IMR-90 (cell line): ENCODE measurements around the gene HSF2BP. TPM values are rescaled to one million over a fixed set of nuclear protein-coding genes. Genes with fewer than 3 reads are reported as not detected.

Experiments used
- ATAC-seq: fragments of 200-7000 bp; cut with Tn5 transposase; 2 replicates; pipeline ENCODE4 v1.9.1; 2020; ENCODE audit warnings: low read depth, mild to moderate bottlenecking, moderate library complexity
- BruUV-seq: library from RNA; stranded (reverse); fragments of 400-500 nt; replicated peaks from 2 replicates; lab custom pipeline; 2021; lab: Mats Ljungman, UMichigan
- CTCF ChIA-PET: fragments of 300-600 bp; formaldehyde crosslinking; extraction: SDS; loops from one replicate; lab custom pipeline; 2021; ENCODE audit warnings: antibody characterized with exemption; lab: Yijun Ruan, JAX
- POLR2A ChIA-PET: fragments of 300-600 bp; sonication (Branson Sonifier 250); formaldehyde crosslinking; loops from one replicate; lab custom pipeline; 2022; ENCODE audit warnings: antibody characterized with exemption; ENCODE audit not compliant: unreplicated experiment; lab: Charles Lee
- DNase-seq: peaks from one replicate; pipeline ENCODE4 v3.0.0; 2013
- H2AFZ ChIP-seq: replicated peaks from 2 replicates; pipeline ENCODE3; 2013; ENCODE audit warnings: low read length, mild to moderate bottlenecking; ENCODE audit not compliant: poor library complexity
- H2AK5ac ChIP-seq: 2 replicates; pipeline ENCODE4 v1.6.1; 2013; ENCODE audit warnings: low read depth, low read length, inconsistent platforms
- H2AK9ac ChIP-seq: replicated peaks from 2 replicates; pipeline ENCODE3; 2013; ENCODE audit warnings: mild to moderate bottlenecking, low read depth, low read length, moderate library complexity; ENCODE audit not compliant: poor library complexity
- H2BK120ac ChIP-seq: 2 replicates; pipeline ENCODE4 v1.6.1; 2013; ENCODE audit warnings: low read depth, low read length, inconsistent platforms
- H2BK15ac ChIP-seq: 3 replicates; pipeline ENCODE4 v1.6.1; 2013; ENCODE audit warnings: low read depth, low read length, inconsistent platforms
- H2BK20ac ChIP-seq: 2 replicates; pipeline ENCODE4 v1.6.1; 2013; ENCODE audit warnings: low read depth, mild to moderate bottlenecking, inconsistent platforms, low read length, moderate library complexity
- H2BK5ac ChIP-seq: 2 replicates; pipeline ENCODE4 v1.6.1; 2013; ENCODE audit warnings: mild to moderate bottlenecking, low read depth, low read length, inconsistent platforms; ENCODE audit not compliant: poor library complexity, severe bottlenecking
- H3K14ac ChIP-seq: replicated peaks from 2 replicates; pipeline ENCODE4 v1.6.1; 2013; ENCODE audit warnings: low read depth, low read length, inconsistent platforms
- H3K18ac ChIP-seq: 2 replicates; pipeline ENCODE4 v1.6.1; 2013; ENCODE audit warnings: low read depth, low read length, control low read depth
- H3K23ac ChIP-seq: 2 replicates; pipeline ENCODE4 v1.6.1; 2013; ENCODE audit warnings: low read depth, low read length, inconsistent platforms
- H3K27ac ChIP-seq: 2 replicates; pipeline ENCODE4 v1.5.1; 2013; ENCODE audit warnings: mild to moderate bottlenecking, control low read depth, low read length; ENCODE audit not compliant: insufficient read depth
- H3K27me3 ChIP-seq: 2 replicates; pipeline ENCODE4 v1.6.1; 2013; ENCODE audit warnings: low read length; ENCODE audit not compliant: control insufficient read depth, insufficient read depth
- H3K36me3 ChIP-seq: 2 replicates; pipeline ENCODE4 v1.6.1; 2013; ENCODE audit warnings: low read length, mixed read lengths; ENCODE audit not compliant: control insufficient read depth, insufficient read depth
- H3K4ac ChIP-seq: 2 replicates; pipeline ENCODE4 v1.6.1; 2013; ENCODE audit warnings: low read depth, low read length, inconsistent platforms
- H3K4me1 ChIP-seq: 2 replicates; pipeline ENCODE4 v1.6.1; 2013; ENCODE audit warnings: low read length, mixed read lengths; ENCODE audit not compliant: control insufficient read depth, insufficient read depth
- H3K4me2 ChIP-seq: 2 replicates; pipeline ENCODE4 v1.6.1; 2013; ENCODE audit warnings: low read depth, mild to moderate bottlenecking, control low read depth, low read length, moderate library complexity
- H3K4me3 ChIP-seq: 2 replicates; pipeline ENCODE4 v1.5.1; 2013; ENCODE audit warnings: low read depth, mild to moderate bottlenecking, control low read depth, low read length, moderate library complexity; ENCODE audit not compliant: insufficient read depth
- H3K56ac ChIP-seq: 2 replicates; pipeline ENCODE4 v1.6.1; 2013; ENCODE audit warnings: low read length, inconsistent platforms; ENCODE audit not compliant: insufficient read depth; ENCODE audit errors: extremely low read depth
- H3K79me1 ChIP-seq, 2 experiments: 2 replicates each; pipeline ENCODE4 v1.6.1; 2013; ENCODE audit warnings: low read length in 2 of 2, inconsistent platforms in 1 of 2, low read depth in 1 of 2
- H3K9ac ChIP-seq: 2 replicates; pipeline ENCODE4 v1.6.1; 2013; ENCODE audit warnings: low read depth, low read length, control low read depth
- H3K9me1 ChIP-seq: 2 replicates; pipeline ENCODE4 v1.6.1; 2013; ENCODE audit warnings: low read length, inconsistent platforms; ENCODE audit not compliant: insufficient read depth
- H3K9me3 ChIP-seq: 2 replicates; pipeline ENCODE4 v1.6.1; 2013; ENCODE audit warnings: low read length; ENCODE audit not compliant: control insufficient read depth, insufficient read depth
- H4K20me1 ChIP-seq: 2 replicates; pipeline ENCODE4 v1.6.1; 2013; ENCODE audit warnings: low read length, inconsistent platforms; ENCODE audit not compliant: insufficient read depth
- H4K5ac ChIP-seq: 2 replicates; pipeline ENCODE4 v1.6.1; 2013; ENCODE audit warnings: mild to moderate bottlenecking, low read depth, low read length, control low read depth
- H4K8ac ChIP-seq, 2 experiments: 2 replicates each; pipeline ENCODE4 v1.6.1; 2013; ENCODE audit warnings: low read depth in 2 of 2, low read length in 2 of 2, control low read depth in 1 of 2, inconsistent platforms in 1 of 2
- H4K91ac ChIP-seq: 2 replicates; pipeline ENCODE4 v1.6.1; 2013; ENCODE audit warnings: low read depth, low read length, inconsistent platforms; ENCODE audit not compliant: insufficient read depth
- MXI1 ChIP-seq: IDR thresholded peaks from 2 replicates; pipeline ENCODE4 v1.6.1; 2012; ENCODE audit warnings: low read depth, mild to moderate bottlenecking, low read length, moderate library complexity, borderline replicate concordance
- WGBS, 2 experiments: methylation state at CpG; one replicate each; pipeline versions ENCODE4 v1.1.5 to v1.1.7; 2013; ENCODE audit warnings: missing lambda C conversion rate in 2 of 2; ENCODE audit not compliant: insufficient read length in 1 of 2; ENCODE audit errors: extremely low coverage in 2 of 2; 5-methylcytosine and 5-hydroxymethylcytosine counted together
- dilution Hi-C: fragments of 300-500 bp; cut with HindIII; formaldehyde crosslinking; loops from one replicate; pipeline ENCODE4 v1.14.3; 2018; ENCODE audit warnings: low sequenced_read_pairs; ENCODE audit not compliant: unreplicated experiment
- in situ Hi-C: fragments of 300-500 bp; cut with MboI; formaldehyde crosslinking; loops from 3 replicates; pipeline ENCODE4 v1.14.3; 2019; ENCODE audit warnings: low sequenced_read_pairs, inconsistent platforms, mixed read lengths
- intact Hi-C: fragments of 100-400 bp; cut with micrococcal nuclease; formaldehyde crosslinking; loops from 2 replicates; pipeline ENCODE4 v1.10.0; 2022
- polyA plus RNA-seq, 3 experiments: library from polyadenylated mRNA; depleted of rRNA; stranded (reverse); fragments of >200 nt; gene quantifications; 2 replicates each; pipeline ENCODE4 v1.2.3, GENCODE V29; 2012; ENCODE audit warnings: low replicate concordance in 1 of 3
- total RNA-seq: library from RNA; depleted of rRNA; stranded (reverse); fragments of >200 nt; gene quantifications from 2 replicates; pipeline ENCODE4 v1.2.3, GENCODE V29; 2012

The HSF2BP gene
- total and polyA plus RNA-seq, 2 of the 4 experiments (the other 2 are of a cell fraction) = 0.87 to 0.90 TPM

DNA sequence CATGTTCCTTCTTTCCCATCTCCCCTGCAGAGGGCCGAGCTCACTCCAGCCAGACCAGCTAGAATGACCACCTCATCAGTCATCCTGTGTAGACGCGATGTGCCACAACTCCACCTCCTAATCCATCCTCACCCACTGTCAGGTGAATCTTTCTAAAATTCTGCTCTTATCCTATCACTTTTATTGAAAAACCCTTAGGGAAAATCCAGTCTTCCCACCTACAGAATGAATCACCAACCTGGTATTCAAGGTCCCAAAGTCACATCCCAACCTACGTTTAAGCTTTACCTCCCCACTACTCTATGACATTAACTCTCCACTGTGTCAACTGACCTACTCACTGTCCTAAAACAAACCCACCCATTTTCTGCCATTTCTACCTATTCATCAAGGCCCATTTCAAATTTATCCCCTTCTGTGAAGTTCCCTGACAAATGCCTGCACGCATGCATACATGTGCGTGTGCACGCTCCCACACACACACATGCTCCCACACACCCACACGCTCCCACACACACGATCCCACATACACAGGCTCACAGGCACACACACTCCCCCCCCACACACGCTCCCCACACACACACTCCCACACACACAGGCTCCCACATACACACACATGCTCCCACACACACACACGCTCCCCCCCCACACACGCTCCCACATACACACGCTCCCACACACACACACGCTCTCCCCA lies 27.7 kb downstream of the HSF2BP start:
- no peak overlapping the region for H3K23ac ChIP-seq
- no TSS peak for BruUV-seq
- in situ Hi-C loops (no loop called here), dilution Hi-C loops (no loop called here), intact Hi-C loops (no loop called here)
- peaks cover 8% of the 10 kb centered on the region for H3K4me1 ChIP-seq
- H2BK20ac ChIP-seq = no peak overlapping the region; the same call in 1 of the 2 replicates
- H2BK120ac ChIP-seq = no peak overlapping the region
- H2BK5ac ChIP-seq = peak overlapping the region; percentile 68
- no peak overlapping the region for H3K27ac ChIP-seq
- H3K4me3 ChIP-seq = no peak overlapping the region
- peak overlapping the region; percentile 90 for H2AK5ac ChIP-seq
- H3K9me1 ChIP-seq = peaks cover 6% of the 10 kb centered on the region
- H2BK15ac ChIP-seq = no peak overlapping the region
- H4K5ac ChIP-seq = no peak overlapping the region
- DNase-seq = no peak
- H3K79me1 ChIP-seq = no peaks in the 10 kb centered on the region
- H3K9me3 ChIP-seq = peaks cover 3% of the 10 kb centered on the region; the same call in 1 of the 2 replicates
- no peak overlapping the region for H3K56ac ChIP-seq
- H3K4ac ChIP-seq = no peak overlapping the region; the same call in 1 of the 2 replicates
- peak overlapping the region; percentile 45 for H2AFZ ChIP-seq
- CTCF ChIA-PET = no interaction called here
- ATAC-seq = no peak
- H4K8ac ChIP-seq = no peak overlapping the region
- no peak for TF ChIP-seq MXI1
- 84% methylated on average over 9 of the region's 14 CpGs; no CpG with 5 or more reads in 1 of the 2 experiments for WGBS, 2 experiments
- H4K91ac ChIP-seq = no peak overlapping the region
- no peak overlapping the region for H2AK9ac ChIP-seq
- H4K20me1 ChIP-seq = no peaks in the 10 kb centered on the region
- H3K18ac ChIP-seq = no peak overlapping the region
- H3K14ac ChIP-seq = no peak overlapping the region
- H3K27me3 ChIP-seq = no peaks in the 10 kb centered on the region
- POLR2A ChIA-PET = no interaction called here
- H3K36me3 ChIP-seq = no peaks in the 10 kb centered on the region
- no peak overlapping the region for H3K9ac ChIP-seq
- no peak overlapping the region for H3K4me2 ChIP-seq
